ENCODE measurements around the gene KLKB1.

DNA sequence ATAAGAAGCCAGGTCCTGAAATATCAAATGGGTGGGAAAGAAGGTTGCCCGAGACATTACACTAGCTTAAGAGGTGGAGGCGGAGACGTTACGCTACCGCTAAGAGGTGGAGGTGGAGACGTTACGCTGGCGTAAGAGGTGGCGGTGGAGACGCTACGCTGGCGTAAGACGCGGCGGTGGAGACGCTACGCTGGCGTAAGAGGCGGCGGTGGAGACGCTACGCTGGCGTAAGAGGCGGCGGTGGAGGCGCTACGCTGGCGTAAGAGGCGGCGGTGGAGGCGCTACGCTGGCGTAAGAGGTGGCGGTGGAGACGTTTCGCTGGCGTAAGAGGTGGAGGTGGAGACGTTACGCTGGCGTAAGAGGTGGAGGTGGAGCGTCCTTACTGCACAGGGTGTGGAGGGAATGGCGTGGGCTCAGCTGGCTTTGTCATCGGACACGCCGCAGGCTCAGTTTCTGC lies 23.2 kb upstream of the KLKB1 start:
- TF ChIP-seq, protein P1, sequence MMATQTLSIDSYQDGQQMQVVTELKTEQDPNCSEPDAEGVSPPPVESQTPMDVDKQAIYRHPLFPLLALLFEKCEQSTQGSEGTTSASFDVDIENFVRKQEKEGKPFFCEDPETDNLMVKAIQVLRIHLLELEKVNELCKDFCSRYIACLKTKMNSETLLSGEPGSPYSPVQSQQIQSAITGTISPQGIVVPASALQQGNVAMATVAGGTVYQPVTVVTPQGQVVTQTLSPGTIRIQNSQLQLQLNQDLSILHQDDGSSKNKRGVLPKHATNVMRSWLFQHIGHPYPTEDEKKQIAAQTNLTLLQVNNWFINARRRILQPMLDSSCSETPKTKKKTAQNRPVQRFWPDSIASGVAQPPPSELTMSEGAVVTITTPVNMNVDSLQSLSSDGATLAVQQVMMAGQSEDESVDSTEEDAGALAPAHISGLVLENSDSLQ (IDR thresholded peaks at IDR 0.05), result no peak
- TF ChIP-seq FOXA1 (IDR thresholded peaks at IDR 0.05) (no peak), FOXK2 (IDR thresholded peaks at IDR 0.05) (no peak), ELF4 (IDR thresholded peaks at IDR 0.05) (no peak), HDGF (IDR thresholded peaks at IDR 0.05; ENCODE audit: borderline replicate concordance) (no peak)
